NB4 (cell line): Measurements from ENCODE around the gene SLC7A8.

Experiments
- DNase-seq: peaks from one replicate; pipeline ENCODE4 v3.0.0; 2010; ENCODE audit warnings: low read depth
- H3K4me3 ChIP-seq: one replicate; pipeline ENCODE4 v1.5.1; 2011; ENCODE audit warnings: mild to moderate bottlenecking, low read depth, low read length, moderate library complexity
- CTCF ChIP-seq: IDR thresholded peaks from one replicate; pipeline ENCODE4 v1.5.1; 2012; ENCODE audit warnings: low read depth, low read length
- MAX ChIP-seq: IDR thresholded peaks from 2 replicates; pipeline ENCODE4 v1.6.1; 2011; ENCODE audit warnings: low read depth, low read length
- MYC ChIP-seq: IDR thresholded peaks from 2 replicates; pipeline ENCODE4 v1.6.1; 2011; ENCODE audit warnings: low read depth, low read length
- POLR2A ChIP-seq: IDR thresholded peaks from 2 replicates; pipeline ENCODE4 v1.6.1; 2011; ENCODE audit warnings: mild to moderate bottlenecking; ENCODE audit not compliant: insufficient read length; ENCODE audit errors: extremely low read depth

SLC7A8 gene

GRCh38 chr14:23146351-23146910 is 37.0 kb downstream of the SLC7A8 start:
- TF ChIP-seq CTCF = no peak
- TF ChIP-seq POLR2A = no peak
- no peak for TF ChIP-seq MYC
- TF ChIP-seq MAX = no peak
- no peak overlapping the region for H3K4me3 ChIP-seq
- no peak for DNase-seq

- no peak overlapping the region for H3K4me3 ChIP-seq
- no peak for DNase-seq
- TF ChIP-seq POLR2A = no peak
- no peak for TF ChIP-seq MYC
- TF ChIP-seq CTCF = no peak
- no peak for TF ChIP-seq MAX
Measured at GRCh38 chr14:23145794-23146350, 37.6 kb downstream of the SLC7A8 start.

GRCh38 chr14:23143911-23144310 is 39.5 kb downstream of the SLC7A8 start:
- H3K4me3 ChIP-seq = no peak overlapping the region
- DNase-seq = no peak
- TF ChIP-seq POLR2A (no peak), CTCF (no peak), MYC (no peak), MAX (no peak)

- TF ChIP-seq MYC = no peak
- H3K4me3 ChIP-seq = no peak overlapping the region
- DNase-seq = no peak
Measured at GRCh38 chr14:23142826-23143225, 40.6 kb downstream of the SLC7A8 start.

- TF ChIP-seq CTCF = no peak
- TF ChIP-seq MYC = no peak
- no peak for TF ChIP-seq POLR2A
- no peak for TF ChIP-seq MAX
- DNase-seq = no peak
- no peak overlapping the region for H3K4me3 ChIP-seq
Measured at GRCh38 chr14:23141706-23142444, 41.6 kb downstream of the SLC7A8 start.

GRCh38 chr14:23140371-23140770 is 43.1 kb downstream of the SLC7A8 start:
- no peak for TF ChIP-seq MYC
- TF ChIP-seq MAX = no peak
- no peak for TF ChIP-seq CTCF
- no peak for TF ChIP-seq POLR2A
- H3K4me3 ChIP-seq = no peak overlapping the region
- no peak for DNase-seq
